Measurements from ENCODE around the gene AUH. TPM values are rescaled to one million over a fixed set of nuclear protein-coding genes. Genes with fewer than 3 reads are reported as not detected.

Gene AUH
- total RNA-seq, 1 donor from 2014 or later, result 21.9 TPM

GRCh38 chr9:91362051-91362611 is 413 bp upstream of the AUH start:
- no peaks in the 10 kb centered on the region for H3K27me3 ChIP-seq (ENCODE audit: control insufficient read depth in 3 of 3, insufficient read depth in 3 of 3, low read length in 3 of 3)
- no peaks in the 10 kb centered on the region for H3K9me3 ChIP-seq (ENCODE audit: control insufficient read depth in 3 of 3, low read length in 3 of 3)
- peak overlapping the region; percentile 6 to 96 (median 50) for H3K9ac ChIP-seq (ENCODE audit: low read depth in 1 of 3, low read length in 3 of 3)
- H3K4me1 ChIP-seq (ENCODE audit: control insufficient read depth in 3 of 3, insufficient read depth in 3 of 3, low read length in 3 of 3), result peaks cover 17 to 23% (median 17%) of the 10 kb centered on the region in 3 donors
- H3K4me3 ChIP-seq (ENCODE audit: low read length in 3 of 3), result peak overlapping the region; percentile 68 to 94 (median 94)
- peaks cover 0 to 7% (median 0%) of the 10 kb centered on the region in 3 donors for H3K36me3 ChIP-seq (ENCODE audit: control insufficient read depth in 3 of 3, insufficient read depth in 3 of 3, low read length in 3 of 3)
- peak overlapping the region; percentile 9 for H3K27ac ChIP-seq (ENCODE audit: low read depth, low read length)

- no peaks in the 10 kb centered on the region for H3K9me3 ChIP-seq (ENCODE audit: control insufficient read depth in 3 of 3, low read length in 3 of 3)
- peak overlapping the region; percentile 92 to 96 (median 93) for H3K9ac ChIP-seq (ENCODE audit: low read depth in 1 of 3, low read length in 3 of 3)
- H3K27ac ChIP-seq (ENCODE audit: low read depth, low read length), result peak overlapping the region; percentile 81
- peaks cover 0 to 18% (median 0%) of the 10 kb centered on the region in 3 donors for H3K36me3 ChIP-seq (ENCODE audit: control insufficient read depth in 3 of 3, insufficient read depth in 3 of 3, low read length in 3 of 3)
- no peaks in the 10 kb centered on the region for H3K27me3 ChIP-seq (ENCODE audit: control insufficient read depth in 3 of 3, insufficient read depth in 3 of 3, low read length in 3 of 3)
- peaks cover 17 to 23% (median 17%) of the 10 kb centered on the region in 3 donors for H3K4me1 ChIP-seq (ENCODE audit: control insufficient read depth in 3 of 3, insufficient read depth in 3 of 3, low read length in 3 of 3)
- peak overlapping the region; percentile 93 to 94 (median 94) for H3K4me3 ChIP-seq (ENCODE audit: low read length in 3 of 3)
Observed at GRCh38 chr9:91360551-91361290, 997 bp downstream of the AUH start.

- no peaks in the 10 kb centered on the region for H3K9me3 ChIP-seq (ENCODE audit: control insufficient read depth in 3 of 3, low read length in 3 of 3)
- peaks cover 17 to 23% (median 17%) of the 10 kb centered on the region in 3 donors for H3K4me1 ChIP-seq (ENCODE audit: control insufficient read depth in 3 of 3, insufficient read depth in 3 of 3, low read length in 3 of 3)
- peak overlapping the region; percentile 93 to 94 (median 94) for H3K4me3 ChIP-seq (ENCODE audit: low read length in 3 of 3)
- H3K9ac ChIP-seq (ENCODE audit: low read depth in 1 of 3, low read length in 3 of 3), result peak overlapping the region in 2 of 3 donors; percentile 93 to 96
- no peak overlapping the region for H3K27ac ChIP-seq (ENCODE audit: low read depth, low read length)
- peaks cover 0 to 22% (median 6%) of the 10 kb centered on the region in 3 donors for H3K36me3 ChIP-seq (ENCODE audit: control insufficient read depth in 3 of 3, insufficient read depth in 3 of 3, low read length in 3 of 3)
- no peaks in the 10 kb centered on the region for H3K27me3 ChIP-seq (ENCODE audit: control insufficient read depth in 3 of 3, insufficient read depth in 3 of 3, low read length in 3 of 3)
Observed at GRCh38 chr9:91359734-91360470, 1.8 kb downstream of the AUH start.

GRCh38 chr9:91359083-91359482 is 2.6 kb downstream of the AUH start:
- Histone ChIP-seq H3K9me3 (ENCODE audit: control insufficient read depth in 3 of 3, low read length in 3 of 3) (no peaks in the 10 kb centered on the region), H3K4me1 (ENCODE audit: control insufficient read depth in 3 of 3, insufficient read depth in 3 of 3, low read length in 3 of 3) (peaks cover 17 to 23% (median 17%) of the 10 kb centered on the region in 3 donors), H3K9ac (ENCODE audit: low read depth in 1 of 3, low read length in 3 of 3) (no peak overlapping the region), H3K4me3 (ENCODE audit: low read length in 3 of 3) (no peak overlapping the region), H3K36me3 (ENCODE audit: control insufficient read depth in 3 of 3, insufficient read depth in 3 of 3, low read length in 3 of 3) (peaks cover 0 to 22% (median 6%) of the 10 kb centered on the region in 3 donors), H3K27ac (ENCODE audit: low read depth, low read length) (no peak overlapping the region), H3K27me3 (ENCODE audit: control insufficient read depth in 3 of 3, insufficient read depth in 3 of 3, low read length in 3 of 3) (no peaks in the 10 kb centered on the region)

- Histone ChIP-seq H3K36me3 (ENCODE audit: control insufficient read depth in 3 of 3, insufficient read depth in 3 of 3, low read length in 3 of 3) (peaks cover 6 to 39% (median 22%) of the 10 kb centered on the region in 3 donors), H3K27ac (ENCODE audit: low read depth, low read length) (no peak overlapping the region)
Observed at GRCh38 chr9:91354881-91355280, 6.8 kb downstream of the AUH start.

GRCh38 chr9:91349115-91349555 is 12.6 kb downstream of the AUH start:
- Histone ChIP-seq H3K9ac (ENCODE audit: low read depth in 1 of 3, low read length in 3 of 3) (no peak overlapping the region), H3K36me3 (ENCODE audit: control insufficient read depth in 3 of 3, insufficient read depth in 3 of 3, low read length in 3 of 3) (peaks cover 6 to 16% (median 16%) of the 10 kb centered on the region in 3 donors), H3K27me3 (ENCODE audit: control insufficient read depth in 3 of 3, insufficient read depth in 3 of 3, low read length in 3 of 3) (no peaks in the 10 kb centered on the region), H3K9me3 (ENCODE audit: control insufficient read depth in 3 of 3, low read length in 3 of 3) (no peaks in the 10 kb centered on the region), H3K27ac (ENCODE audit: low read depth, low read length) (no peak overlapping the region), H3K4me3 (ENCODE audit: low read length in 3 of 3) (no peak overlapping the region), H3K4me1 (ENCODE audit: control insufficient read depth in 3 of 3, insufficient read depth in 3 of 3, low read length in 3 of 3) (no peaks in the 10 kb centered on the region)

More at GRCh38 chr9:91354881-91355280, 6.8 kb downstream of the AUH start:
- H3K27me3 ChIP-seq (ENCODE audit: control insufficient read depth in 3 of 3, insufficient read depth in 3 of 3, low read length in 3 of 3), result no peaks in the 10 kb centered on the region
- no peaks in the 10 kb centered on the region for H3K9me3 ChIP-seq (ENCODE audit: control insufficient read depth in 3 of 3, low read length in 3 of 3)
- no peak overlapping the region for H3K9ac ChIP-seq (ENCODE audit: low read depth in 1 of 3, low read length in 3 of 3)
- peaks cover 4 to 8% (median 6%) of the 10 kb centered on the region in 3 donors for H3K4me1 ChIP-seq (ENCODE audit: control insufficient read depth in 3 of 3, insufficient read depth in 3 of 3, low read length in 3 of 3)
- no peak overlapping the region for H3K4me3 ChIP-seq (ENCODE audit: low read length in 3 of 3)

- Histone ChIP-seq H3K9ac (ENCODE audit: low read depth in 1 of 3, low read length in 3 of 3) (no peak overlapping the region), H3K36me3 (ENCODE audit: control insufficient read depth in 3 of 3, insufficient read depth in 3 of 3, low read length in 3 of 3) (peaks cover 6 to 16% (median 16%) of the 10 kb centered on the region in 3 donors), H3K27me3 (ENCODE audit: control insufficient read depth in 3 of 3, insufficient read depth in 3 of 3, low read length in 3 of 3) (no peaks in the 10 kb centered on the region), H3K9me3 (ENCODE audit: control insufficient read depth in 3 of 3, low read length in 3 of 3) (no peaks in the 10 kb centered on the region), H3K4me3 (ENCODE audit: low read length in 3 of 3) (no peak overlapping the region), H3K27ac (ENCODE audit: low read depth, low read length) (no peak overlapping the region), H3K4me1 (ENCODE audit: control insufficient read depth in 3 of 3, insufficient read depth in 3 of 3, low read length in 3 of 3) (no peaks in the 10 kb centered on the region)
Observed at GRCh38 chr9:91348191-91348807, 13.4 kb downstream of the AUH start.

GRCh38 chr9:91347377-91347776 is 14.3 kb downstream of the AUH start:
- no peak overlapping the region for H3K27ac ChIP-seq (ENCODE audit: low read depth, low read length)
- H3K9ac ChIP-seq (ENCODE audit: low read depth in 1 of 3, low read length in 3 of 3), result no peak overlapping the region
- no peaks in the 10 kb centered on the region for H3K9me3 ChIP-seq (ENCODE audit: control insufficient read depth in 3 of 3, low read length in 3 of 3)
- H3K4me3 ChIP-seq (ENCODE audit: low read length in 3 of 3), result no peak overlapping the region
- no peaks in the 10 kb centered on the region for H3K4me1 ChIP-seq (ENCODE audit: control insufficient read depth in 3 of 3, insufficient read depth in 3 of 3, low read length in 3 of 3)
- no peaks in the 10 kb centered on the region for H3K27me3 ChIP-seq (ENCODE audit: control insufficient read depth in 3 of 3, insufficient read depth in 3 of 3, low read length in 3 of 3)
- H3K36me3 ChIP-seq (ENCODE audit: control insufficient read depth in 3 of 3, insufficient read depth in 3 of 3, low read length in 3 of 3), result peaks cover 6 to 13% (median 10%) of the 10 kb centered on the region in 3 donors

GRCh38 chr9:91346644-91347043 is 15.1 kb downstream of the AUH start:
- Histone ChIP-seq H3K27ac (ENCODE audit: low read depth, low read length) (no peak overlapping the region), H3K4me1 (ENCODE audit: control insufficient read depth in 3 of 3, insufficient read depth in 3 of 3, low read length in 3 of 3) (peaks cover 0 to 3% (median 0%) of the 10 kb centered on the region in 3 donors), H3K36me3 (ENCODE audit: control insufficient read depth in 3 of 3, insufficient read depth in 3 of 3, low read length in 3 of 3) (peaks cover 11 to 15% (median 14%) of the 10 kb centered on the region in 3 donors), H3K9ac (ENCODE audit: low read depth in 1 of 3, low read length in 3 of 3) (no peak overlapping the region), H3K9me3 (ENCODE audit: control insufficient read depth in 3 of 3, low read length in 3 of 3) (no peaks in the 10 kb centered on the region), H3K4me3 (ENCODE audit: low read length in 3 of 3) (no peak overlapping the region), H3K27me3 (ENCODE audit: control insufficient read depth in 3 of 3, insufficient read depth in 3 of 3, low read length in 3 of 3) (no peaks in the 10 kb centered on the region)
